ENCODE data around the gene GJB3. TPM values are rescaled to one million over a fixed set of nuclear protein-coding genes. Genes with fewer than 3 reads are reported as not detected.

Gene GJB3
- total and polyA plus RNA-seq, 4 donors, result not detected

- no peak for DNase-seq (ENCODE audit: low read depth in 4 of 6, low spot score in 6 of 6)
- H3K36me3 ChIP-seq (ENCODE audit: control insufficient read depth, insufficient read depth, low read length), result peaks cover 10% of the 10 kb centered on the region
- peaks cover 12% of the 10 kb centered on the region for H3K27me3 ChIP-seq (ENCODE audit: control insufficient read depth, insufficient read depth, low read length)
- no peaks in the 10 kb centered on the region for H3K9me3 ChIP-seq (ENCODE audit: control insufficient read depth, insufficient read depth, low read length)
- no peak within 1 kb of the TSS for H3K4me3 ChIP-seq (ENCODE audit: low read depth, low read length)
- H3K4me1 ChIP-seq (ENCODE audit: control insufficient read depth, insufficient read depth, low read length), result no peaks in the 10 kb centered on the region
- no peak within 1 kb of the TSS for H3K27ac ChIP-seq (ENCODE audit: low read depth, low read length)
- 7% methylated on average over 34 of the region's 45 CpGs for whole genome bisulfite sequencing (ENCODE audit: insufficient coverage)
Observed at GRCh38 chr1:34792868-34793727, 12.1 kb downstream of the GJB3 start, which contains the start of gene GJA4. TSS of gene GJA4 (plus strand) at chr1:34792999. CDS start at chr1:34794214, 1,215 bp downstream.

DNA sequence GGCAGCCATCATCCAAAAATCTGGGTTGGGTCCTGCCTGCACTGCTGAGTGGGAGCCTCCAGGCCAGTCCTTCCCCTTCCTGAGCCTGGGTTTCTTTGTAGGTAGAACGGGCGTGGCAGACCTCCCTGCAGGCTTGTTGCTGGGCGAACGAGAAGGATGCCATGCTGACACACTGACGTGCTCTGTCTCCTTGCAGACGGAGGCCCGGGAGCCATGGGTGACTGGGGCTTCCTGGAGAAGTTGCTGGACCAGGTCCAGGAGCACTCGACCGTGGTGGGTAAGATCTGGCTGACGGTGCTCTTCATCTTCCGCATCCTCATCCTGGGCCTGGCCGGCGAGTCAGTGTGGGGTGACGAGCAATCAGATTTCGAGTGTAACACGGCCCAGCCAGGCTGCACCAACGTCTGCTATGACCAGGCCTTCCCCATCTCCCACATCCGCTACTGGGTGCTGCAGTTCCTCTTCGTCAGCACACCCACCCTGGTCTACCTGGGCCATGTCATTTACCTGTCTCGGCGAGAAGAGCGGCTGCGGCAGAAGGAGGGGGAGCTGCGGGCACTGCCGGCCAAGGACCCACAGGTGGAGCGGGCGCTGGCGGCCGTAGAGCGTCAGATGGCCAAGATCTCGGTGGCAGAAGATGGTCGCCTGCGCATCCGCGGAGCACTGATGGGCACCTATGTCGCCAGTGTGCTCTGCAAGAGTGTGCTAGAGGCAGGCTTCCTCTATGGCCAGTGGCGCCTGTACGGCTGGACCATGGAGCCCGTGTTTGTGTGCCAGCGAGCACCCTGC lies 13.2 kb downstream of the GJB3 start:
- Histone ChIP-seq H3K9me3 (ENCODE audit: control insufficient read depth, insufficient read depth, low read length) (no peaks in the 10 kb centered on the region), H3K4me3 (ENCODE audit: low read depth, low read length) (no peak overlapping the region), H3K27me3 (ENCODE audit: control insufficient read depth, insufficient read depth, low read length) (peaks cover 12% of the 10 kb centered on the region), H3K36me3 (ENCODE audit: control insufficient read depth, insufficient read depth, low read length) (peaks cover 10% of the 10 kb centered on the region), H3K27ac (ENCODE audit: low read depth, low read length) (no peak overlapping the region), H3K4me1 (ENCODE audit: control insufficient read depth, insufficient read depth, low read length) (no peaks in the 10 kb centered on the region)
- WGBS (ENCODE audit: insufficient coverage), result 96% methylated on average over 39 of the region's 40 CpGs
- DNase-seq (ENCODE audit: low read depth in 4 of 6, low spot score in 6 of 6), result no peak

- Histone ChIP-seq H3K27ac (ENCODE audit: low read depth, low read length) (no peak overlapping the region), H3K36me3 (ENCODE audit: control insufficient read depth, insufficient read depth, low read length) (peaks cover 10% of the 10 kb centered on the region), H3K4me1 (ENCODE audit: control insufficient read depth, insufficient read depth, low read length) (no peaks in the 10 kb centered on the region), H3K9me3 (ENCODE audit: control insufficient read depth, insufficient read depth, low read length) (no peaks in the 10 kb centered on the region), H3K27me3 (ENCODE audit: control insufficient read depth, insufficient read depth, low read length) (peaks cover 12% of the 10 kb centered on the region), H3K4me3 (ENCODE audit: low read depth, low read length) (no peak overlapping the region)
- 93% methylated on average over 11 of the region's 12 CpGs for WGBS (ENCODE audit: insufficient coverage)
- DNase-seq (ENCODE audit: low read depth in 4 of 6, low spot score in 6 of 6), result no peak
Observed at GRCh38 chr1:34794790-34795180, 13.8 kb downstream of the GJB3 start.

- H3K27me3 ChIP-seq (ENCODE audit: control insufficient read depth, insufficient read depth, low read length), result peaks cover 12% of the 10 kb centered on the region
- no peaks in the 10 kb centered on the region for H3K4me1 ChIP-seq (ENCODE audit: control insufficient read depth, insufficient read depth, low read length)
- DNase-seq (ENCODE audit: low read depth in 4 of 6, low spot score in 6 of 6), result no peak
- no CpG with 5 or more reads among the region's 6 CpGs for WGBS (ENCODE audit: insufficient coverage)
- no peak overlapping the region for H3K4me3 ChIP-seq (ENCODE audit: low read depth, low read length)
- no peak overlapping the region for H3K27ac ChIP-seq (ENCODE audit: low read depth, low read length)
- peaks cover 10% of the 10 kb centered on the region for H3K36me3 ChIP-seq (ENCODE audit: control insufficient read depth, insufficient read depth, low read length)
- H3K9me3 ChIP-seq (ENCODE audit: control insufficient read depth, insufficient read depth, low read length), result no peaks in the 10 kb centered on the region
Observed at GRCh38 chr1:34795916-34796315, 14.9 kb downstream of the GJB3 start.

DNA sequence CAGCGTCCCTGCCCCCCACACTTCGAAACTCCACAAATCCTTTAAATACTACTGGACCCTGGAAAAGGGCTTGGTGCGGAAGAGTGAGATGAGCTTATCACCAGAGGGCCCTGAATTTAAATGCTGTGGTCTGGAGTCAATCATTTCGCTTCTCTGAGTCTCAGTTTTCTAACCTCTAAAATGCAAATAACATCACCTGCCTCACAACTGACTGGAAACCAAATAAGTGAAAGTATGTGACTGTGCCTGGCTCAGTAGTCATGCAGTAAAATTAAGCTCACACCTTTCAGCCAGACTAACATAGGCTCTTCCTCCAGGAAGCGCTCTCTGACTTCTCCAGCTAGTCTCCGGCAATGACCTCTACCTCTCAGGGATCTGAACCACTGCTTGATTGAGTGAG lies 16.0 kb downstream of the GJB3 start:
- no peak overlapping the region for H3K27ac ChIP-seq (ENCODE audit: low read depth, low read length)
- H3K4me1 ChIP-seq (ENCODE audit: control insufficient read depth, insufficient read depth, low read length), result no peaks in the 10 kb centered on the region
- peaks cover 12% of the 10 kb centered on the region for H3K27me3 ChIP-seq (ENCODE audit: control insufficient read depth, insufficient read depth, low read length)
- WGBS (ENCODE audit: insufficient coverage), result 85% methylated on average over 2 of the region's 6 CpGs
- DNase-seq (ENCODE audit: low read depth in 4 of 6, low spot score in 6 of 6), result no peak
- no peaks in the 10 kb centered on the region for H3K9me3 ChIP-seq (ENCODE audit: control insufficient read depth, insufficient read depth, low read length)
- H3K4me3 ChIP-seq (ENCODE audit: low read depth, low read length), result no peak overlapping the region
- peaks cover 10% of the 10 kb centered on the region for H3K36me3 ChIP-seq (ENCODE audit: control insufficient read depth, insufficient read depth, low read length)

DNA sequence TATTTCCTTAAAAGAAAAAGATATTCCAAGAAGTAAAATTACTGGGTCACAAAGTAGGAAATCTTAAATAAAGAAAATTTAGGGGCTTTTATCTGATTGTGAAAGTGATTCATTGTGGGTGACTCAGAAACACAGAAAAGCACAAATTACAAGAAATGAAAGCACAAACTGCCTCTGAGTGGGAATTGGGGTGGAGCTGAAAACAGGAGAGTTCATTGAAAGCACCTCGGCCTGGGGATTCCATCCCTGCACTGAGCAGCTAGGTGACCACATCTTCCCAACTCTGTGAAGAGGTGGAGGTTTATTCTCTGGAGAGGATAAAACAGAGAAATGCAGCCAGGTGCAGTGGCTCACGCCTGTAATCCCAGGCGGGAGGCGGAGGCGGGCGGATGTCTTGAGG lies 19.2 kb downstream of the GJB3 start:
- Histone ChIP-seq H3K36me3 (ENCODE audit: control insufficient read depth, insufficient read depth, low read length) (no peaks in the 10 kb centered on the region), H3K27ac (ENCODE audit: low read depth, low read length) (no peak overlapping the region), H3K9me3 (ENCODE audit: control insufficient read depth, insufficient read depth, low read length) (no peaks in the 10 kb centered on the region), H3K4me1 (ENCODE audit: control insufficient read depth, insufficient read depth, low read length) (no peaks in the 10 kb centered on the region), H3K4me3 (ENCODE audit: low read depth, low read length) (no peak overlapping the region), H3K27me3 (ENCODE audit: control insufficient read depth, insufficient read depth, low read length) (no peaks in the 10 kb centered on the region)
- WGBS (ENCODE audit: insufficient coverage), result 100% methylated on average over 1 of the region's 6 CpGs
- no peak for DNase-seq (ENCODE audit: low read depth in 4 of 6, low spot score in 6 of 6)

DNA sequence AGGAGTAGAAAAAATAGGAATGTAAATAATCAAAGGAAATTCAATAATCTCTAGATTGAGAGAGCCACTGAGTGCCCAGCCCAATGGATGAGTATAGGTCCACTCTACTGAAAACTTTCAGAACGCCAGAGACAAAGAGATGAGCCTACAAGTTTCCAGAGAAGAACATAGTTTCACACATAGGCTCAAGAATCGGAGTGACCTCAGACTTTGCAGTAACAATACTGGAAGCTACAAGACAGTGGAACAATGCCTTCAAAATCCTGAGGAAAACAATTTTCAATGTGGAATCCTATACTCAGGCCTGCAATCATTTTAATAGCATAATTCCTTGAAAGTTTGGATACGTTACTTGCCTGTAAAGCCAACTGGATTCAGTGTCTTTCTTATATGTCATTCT lies 22.8 kb downstream of the GJB3 start:
- no peak overlapping the region for H3K4me3 ChIP-seq (ENCODE audit: low read depth, low read length)
- no peaks in the 10 kb centered on the region for H3K9me3 ChIP-seq (ENCODE audit: control insufficient read depth, insufficient read depth, low read length)
- no peak for DNase-seq (ENCODE audit: low read depth in 4 of 6, low spot score in 6 of 6)
- no peaks in the 10 kb centered on the region for H3K4me1 ChIP-seq (ENCODE audit: control insufficient read depth, insufficient read depth, low read length)
- WGBS (ENCODE audit: insufficient coverage), result 100% methylated on average over 3 of the region's 3 CpGs
- no peaks in the 10 kb centered on the region for H3K36me3 ChIP-seq (ENCODE audit: control insufficient read depth, insufficient read depth, low read length)
- no peak overlapping the region for H3K27ac ChIP-seq (ENCODE audit: low read depth, low read length)
- H3K27me3 ChIP-seq (ENCODE audit: control insufficient read depth, insufficient read depth, low read length), result no peaks in the 10 kb centered on the region

- Histone ChIP-seq H3K27ac (ENCODE audit: low read depth, low read length) (no peak overlapping the region), H3K4me1 (ENCODE audit: control insufficient read depth, insufficient read depth, low read length) (no peaks in the 10 kb centered on the region), H3K4me3 (ENCODE audit: low read depth, low read length) (no peak overlapping the region), H3K27me3 (ENCODE audit: control insufficient read depth, insufficient read depth, low read length) (no peaks in the 10 kb centered on the region), H3K9me3 (ENCODE audit: control insufficient read depth, insufficient read depth, low read length) (no peaks in the 10 kb centered on the region), H3K36me3 (ENCODE audit: control insufficient read depth, insufficient read depth, low read length) (no peaks in the 10 kb centered on the region)
- DNase-seq (ENCODE audit: low read depth in 4 of 6, low spot score in 6 of 6), result no peak
- 80% methylated on average over 2 of the region's 3 CpGs for WGBS (ENCODE audit: insufficient coverage)
Observed at GRCh38 chr1:34806396-34806795, 25.4 kb downstream of the GJB3 start.

DNA sequence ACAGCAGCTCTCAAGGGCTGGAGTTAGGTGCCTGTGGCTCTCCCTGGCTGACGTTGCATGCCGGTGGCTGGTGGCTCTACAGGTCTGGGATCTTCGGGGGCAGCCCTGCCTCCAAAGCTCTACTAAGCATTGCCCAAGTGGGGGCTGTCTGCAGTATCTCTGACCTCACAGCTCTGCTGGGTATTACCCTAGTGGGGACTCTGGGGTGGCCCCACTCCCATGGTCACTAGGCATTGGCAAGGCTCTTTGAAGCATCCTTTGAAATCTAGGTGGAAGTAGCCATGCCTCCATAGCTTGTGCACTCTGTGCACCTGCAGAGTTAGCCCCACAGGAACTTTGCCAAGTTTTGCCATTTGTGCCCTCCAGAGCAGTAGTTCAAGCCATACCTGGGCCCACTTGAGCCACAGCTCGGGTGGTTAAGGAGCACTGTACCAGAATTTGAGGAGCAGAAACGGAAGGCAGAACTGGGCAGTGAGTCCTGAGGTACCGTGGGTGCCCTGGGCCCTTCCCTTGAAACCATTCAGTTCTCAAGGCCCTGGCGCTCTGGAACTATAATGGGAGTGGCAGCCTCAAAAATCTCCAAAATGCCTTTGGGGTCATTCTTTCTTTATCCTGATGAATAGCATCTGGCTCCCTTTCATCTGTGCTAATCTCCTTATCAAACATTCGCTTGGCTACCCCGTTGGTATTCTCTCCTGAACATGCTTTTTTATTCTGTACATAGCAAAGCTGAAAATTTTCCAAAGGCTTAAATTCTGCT lies 27.2 kb downstream of the GJB3 start:
- Histone ChIP-seq H3K27ac (ENCODE audit: low read depth, low read length) (no peak overlapping the region), H3K9me3 (ENCODE audit: control insufficient read depth, insufficient read depth, low read length) (no peaks in the 10 kb centered on the region), H3K36me3 (ENCODE audit: control insufficient read depth, insufficient read depth, low read length) (no peaks in the 10 kb centered on the region), H3K27me3 (ENCODE audit: control insufficient read depth, insufficient read depth, low read length) (no peaks in the 10 kb centered on the region), H3K4me3 (ENCODE audit: low read depth, low read length) (no peak overlapping the region), H3K4me1 (ENCODE audit: control insufficient read depth, insufficient read depth, low read length) (no peaks in the 10 kb centered on the region)
- WGBS (ENCODE audit: insufficient coverage), result 88% methylated on average over 7 of the region's 9 CpGs
- DNase-seq (ENCODE audit: low read depth in 4 of 6, low spot score in 6 of 6), result no peak
